ENCODE measurements around the gene CC2D2A. TPM values are rescaled to one million over a fixed set of nuclear protein-coding genes. Genes with fewer than 3 reads are reported as not detected.
"Not testable (repeated sequence)": the region's sequence is repeated elsewhere in the genome, so short reads cannot be mapped to it uniquely, and the experiment has no call there.

CC2D2A gene
- total and polyA plus RNA-seq, 8 donors: 5.7 to 32.7 (median 14.5) TPM

GRCh38 chr4:15515106-15515505 is 45.4 kb downstream of the CC2D2A start:
- TF ChIP-seq CTCF (IDR thresholded peaks at IDR 0.05) (no peak), EP300 (IDR thresholded peaks at IDR 0.05) (no peak), POLR2AphosphoS5 (IDR thresholded peaks at IDR 0.05) (no peak), POLR2A (IDR thresholded peaks at IDR 0.05) (no peak)
- Histone ChIP-seq H3K4me3 (no peak overlapping the region), H3K36me3 (peaks cover 0 to 83% (median 65%) of the 10 kb centered on the region in 4 donors), H3K9me3 (no peaks in the 10 kb centered on the region), H3K27ac (no peak overlapping the region), H3K27me3 (no peaks in the 10 kb centered on the region), H3K4me1 (no peaks in the 10 kb centered on the region)
- 88 to 91% (median 90%) methylated on average over 4 of the region's 4 CpGs for WGBS, 5 donors
- intact Hi-C loops (cut with DNase I; ENCODE audit: low total_unique reads): no loop called here
- DNase-seq: no peak

GRCh38 chr4:15516494-15516893 is 46.8 kb downstream of the CC2D2A start:
- 85 to 98% (median 92%) methylated on average over 3 of the region's 3 CpGs for WGBS, 5 donors

GRCh38 chr4:15517681-15518080 is 48.0 kb downstream of the CC2D2A start:
- H3K36me3 ChIP-seq: peaks cover 0 to 63% (median 44%) of the 10 kb centered on the region in 4 donors
- H3K9me3 ChIP-seq; H3K4me3 ChIP-seq; H3K4me1 ChIP-seq; DNase-seq; H3K27ac ChIP-seq; H3K27me3 ChIP-seq; intact Hi-C loops (cut with DNase I; ENCODE audit: low total_unique reads): not testable (repeated sequence)
- 90 to 95% (median 93%) methylated on average over 4 of the region's 4 CpGs for WGBS, 5 donors

More at GRCh38 chr4:15516494-15516893, 46.8 kb downstream of the CC2D2A start:
- Histone ChIP-seq H3K27me3 (no peaks in the 10 kb centered on the region), H3K4me3 (no peak overlapping the region), H3K9me3 (no peaks in the 10 kb centered on the region), H3K36me3 (peaks cover 0 to 70% (median 53%) of the 10 kb centered on the region in 4 donors), H3K4me1 (no peaks in the 10 kb centered on the region), H3K27ac (no peak overlapping the region)
- intact Hi-C loops (cut with DNase I; ENCODE audit: low total_unique reads): no loop called here
- no peak for DNase-seq
- TF ChIP-seq CTCF (IDR thresholded peaks at IDR 0.05) (no peak), POLR2AphosphoS5 (IDR thresholded peaks at IDR 0.05) (no peak), EP300 (IDR thresholded peaks at IDR 0.05) (no peak), POLR2A (IDR thresholded peaks at IDR 0.05) (no peak)

GRCh38 chr4:15521442-15522039 is 51.9 kb downstream of the CC2D2A start:
- DNase-seq: no peak
- no peak for TF ChIP-seq EP300 (IDR thresholded peaks at IDR 0.05)
- TF ChIP-seq POLR2A (IDR thresholded peaks at IDR 0.05): no peak
- H3K36me3 ChIP-seq: peaks cover 0 to 46% (median 29%) of the 10 kb centered on the region in 4 donors

GRCh38 chr4:15525080-15525479 is 55.4 kb downstream of the CC2D2A start:
- peaks cover 0 to 34% (median 6%) of the 10 kb centered on the region in 4 donors for H3K36me3 ChIP-seq
- H3K27ac ChIP-seq: no peak overlapping the region
- H3K4me3 ChIP-seq: no peak overlapping the region
- TF ChIP-seq POLR2A (IDR thresholded peaks at IDR 0.05): no peak
- no peak for TF ChIP-seq CTCF (IDR thresholded peaks at IDR 0.05)
- no peak for TF ChIP-seq POLR2AphosphoS5 (IDR thresholded peaks at IDR 0.05)
- no peak for TF ChIP-seq EP300 (IDR thresholded peaks at IDR 0.05)
- intact Hi-C loops (cut with DNase I; ENCODE audit: low total_unique reads): no loop called here
- no peaks in the 10 kb centered on the region for H3K9me3 ChIP-seq
- no peaks in the 10 kb centered on the region for H3K4me1 ChIP-seq
- peak in 1 of 2 donors; percentile 6 for DNase-seq
- WGBS, 5 donors: 56 to 68% (median 67%) methylated on average over 2 of the region's 2 CpGs
- no peaks in the 10 kb centered on the region for H3K27me3 ChIP-seq

More at GRCh38 chr4:15521442-15522039, 51.9 kb downstream of the CC2D2A start:
- WGBS, 5 donors: 88 to 98% (median 94%) methylated on average over 4 of the region's 4 CpGs
- no peak overlapping the region for H3K27ac ChIP-seq
- H3K9me3 ChIP-seq: no peaks in the 10 kb centered on the region
- H3K27me3 ChIP-seq: no peaks in the 10 kb centered on the region
- intact Hi-C loops (cut with DNase I; ENCODE audit: low total_unique reads): no loop called here
- H3K4me3 ChIP-seq: no peak overlapping the region
- no peaks in the 10 kb centered on the region for H3K4me1 ChIP-seq
